ENCODE data around the gene WNT4. TPM values are rescaled to one million over a fixed set of nuclear protein-coding genes. Genes with fewer than 3 reads are reported as not detected.
A peak's percentile ranks its signal among the peaks of the same experiment; 100 is the strongest.

Gene WNT4
- total and polyA plus RNA-seq, 10 of the 15 experiments (the other 5 are each of a cell fraction or from before 2014, with no cell fraction given): 0.01 TPM; not detected in 9

GRCh38 chr1:22118291-22118992 is 24.5 kb downstream of the WNT4 start:
- no TSS peak for BruUV-seq (replicated peaks)
- CTCF ChIA-PET: interaction anchor here (1.1 to 1.3 kb wide), 2 partner anchors 11 to 13 kb away, joined by 3 read pairs; no protein-coding TSS in a partner anchor
- Histone ChIP-seq H3K9ac (ENCODE audit: control insufficient read depth, insufficient read depth, low read length) (no peak overlapping the region), H4K20me1 (ENCODE audit: control insufficient read depth, insufficient read depth) (peaks cover 12% of the 10 kb centered on the region), H3K27me3 (replicated peaks in 1 of 2; ENCODE audit: control insufficient read depth in 2 of 2, insufficient read depth in 2 of 2, low read length in 1 of 2) (no peaks in the 10 kb centered on the region), H3K4me2 (ENCODE audit: control insufficient read depth, insufficient read depth) (peak overlapping the region; percentile 77; the same call in 1 of the 2 replicates), H3K4me3 (no peak overlapping the region), H3K79me2 (ENCODE audit: control insufficient read depth, insufficient read depth, low read length) (no peaks in the 10 kb centered on the region), H3K4me1 (ENCODE audit: control insufficient read depth, insufficient read depth, low read length) (peaks cover 52% of the 10 kb centered on the region), H3K9me3 (replicated peaks; ENCODE audit: control insufficient read depth, insufficient read depth, low read length) (no peaks in the 10 kb centered on the region), H3K27ac (ENCODE audit: control insufficient read depth, insufficient read depth) (peak overlapping the region; percentile 65), H3K36me3 (ENCODE audit: control insufficient read depth in 2 of 2, insufficient read depth in 2 of 2, low read length in 1 of 2) (peaks cover 6 to 10% of the 10 kb centered on the region in 2 experiments; a peak in 3 of 4 replicates), H2AFZ (ENCODE audit: control insufficient read depth, low read depth, low read length) (no peak overlapping the region)
- intact Hi-C loops (cut with micrococcal nuclease; ENCODE audit: unreplicated experiment) (no loop called here), in situ Hi-C loops (cut with MboI) (no loop called here)
- TF ChIP-seq ZNF687 (IDR thresholded peaks at IDR 0.05) (no peak), BRCA1 (IDR thresholded peaks at IDR 0.05; ENCODE audit: low read depth, low read length) (no peak), ZZZ3 (IDR thresholded peaks at IDR 0.05; ENCODE audit: control insufficient read depth, insufficient read length, low read depth) (no peak), SIX5 (IDR thresholded peaks at IDR 0.05; ENCODE audit: low read depth, low read length, severe bottlenecking) (no peak), RB1 (IDR thresholded peaks at IDR 0.05; ENCODE audit: borderline replicate concordance) (no peak), IKZF1 (conservative IDR thresholded peaks at IDR 0.05) (no peak)
- FAIRE-seq: peak; percentile 47
- ATAC-seq: peak; percentile 15
- POLR2A ChIA-PET: no interaction called here
- 38% methylated on average over 8 of the region's 8 CpGs for WGBS (ENCODE audit: insufficient coverage, insufficient replicate concordance, low lambda C conversion rate, missing lambda C conversion rate)
- no peak for DNase-seq (ENCODE audit: low read depth, low spot score)
- RAD21 ChIA-PET (ENCODE audit: unreplicated experiment): no interaction called here
- SMC1A ChIA-PET (ENCODE audit: uncharacterized antibody, unreplicated experiment): interaction anchor here (1.1 kb wide), 2 partner anchors 12 to 17 kb away, joined by 3 read pairs; no protein-coding TSS in a partner anchor
